SK-N-SH (cell line): ENCODE measurements around the gene TJP3. TPM values are rescaled to one million over a fixed set of nuclear protein-coding genes. Genes with fewer than 3 reads are reported as not detected.
A peak's percentile ranks its signal among the peaks of the same experiment; 100 is the strongest.

Experiments
- CTCF ChIA-PET: fragments of 300-600, 350-600 bp; formaldehyde crosslinking; extraction: SDS; loops from one replicate; lab custom pipeline; 2021; lab: Yijun Ruan, JAX
- POLR2A ChIA-PET: fragments of 350-600 bp; sonication (Branson Sonifier 250); formaldehyde crosslinking; extraction: SDS; loops from one replicate; lab custom pipeline; 2020; ENCODE audit warnings: antibody characterized with exemption, inconsistent platforms; lab: Yijun Ruan, JAX
- DNase-seq: peaks from one replicate; pipeline ENCODE4 v3.0.0; 2012
- H2AFZ ChIP-seq: fragments of 200-600 bp; sonication (generic); 2 replicates; pipeline ENCODE4 v1.8.1; 2016; ENCODE audit warnings: antibody characterized with exemption, mild to moderate bottlenecking, low read depth
- H3F3A ChIP-seq: fragments of 200-600 bp; sonication (generic); replicated peaks from 2 replicates; pipeline ENCODE3; 2016; ENCODE audit warnings: antibody characterized with exemption, mild to moderate bottlenecking; ENCODE audit not compliant: insufficient read depth
- H3K27ac ChIP-seq, 2 experiments: fragments of 200-500 bp in 1 of 2; fragments of 200-600 bp in 1 of 2; sonication (Bioruptor generic) in 1 of 2; sonication (generic), shearing (Covaris generic) in 1 of 2; 2 replicates each; pipeline versions ENCODE4 v1.5.1 to v1.6.1; 2014 to 2016; ENCODE audit warnings: low read depth in 2 of 2, inconsistent platforms in 1 of 2, low read length in 1 of 2, mild to moderate bottlenecking in 1 of 2, mixed read lengths in 1 of 2
- H3K27me3 ChIP-seq: fragments of 200-600 bp; sonication (generic), shearing (Covaris generic); 2 replicates; pipeline ENCODE4 v1.6.1; 2016; ENCODE audit warnings: mixed run types; ENCODE audit not compliant: insufficient read depth
- H3K36me3 ChIP-seq, 2 experiments: fragments of 200-500 bp in 1 of 2; fragments of 200-600 bp in 1 of 2; sonication (Bioruptor generic) in 1 of 2; sonication (generic) in 1 of 2; replicated peaks in 1 of 2; 2 replicates each; pipeline versions ENCODE3 to v1.5.1; 2014 to 2016; ENCODE audit warnings: low read length in 1 of 2, mild to moderate bottlenecking in 1 of 2; ENCODE audit not compliant: insufficient read depth in 2 of 2, control insufficient read depth in 1 of 2
- H3K4me1 ChIP-seq, 2 experiments: fragments of 200-500 bp in 1 of 2; fragments of 200-600 bp in 1 of 2; sonication (Bioruptor generic) in 1 of 2; sonication (generic), shearing (Covaris generic) in 1 of 2; 2 replicates each; pipeline versions ENCODE4 v1.5.1 to v1.6.1; 2014 to 2016; ENCODE audit warnings: low read depth in 1 of 2, low read length in 1 of 2, mixed run types in 1 of 2; ENCODE audit not compliant: insufficient read depth in 2 of 2, control insufficient read depth in 1 of 2
- H3K4me2 ChIP-seq: fragments of 200-600 bp; sonication (generic), shearing (Covaris generic); 2 replicates; pipeline ENCODE4 v1.6.1; 2017; ENCODE audit warnings: mixed run types
- H3K4me3 ChIP-seq, 2 experiments: fragments of 200-500 bp in 1 of 2; fragments of 200-600 bp in 1 of 2; sonication (Bioruptor generic) in 1 of 2; sonication (generic), shearing (Covaris generic) in 1 of 2; 2 replicates each; pipeline versions ENCODE4 v1.5.1 to v1.8.1; 2014 to 2016; ENCODE audit warnings: low read depth in 2 of 2, inconsistent platforms in 1 of 2, low read length in 1 of 2, mild to moderate bottlenecking in 1 of 2, mixed read lengths in 1 of 2, moderate library complexity in 1 of 2
- H3K79me2 ChIP-seq: fragments of 200-600 bp; sonication (generic); 2 replicates; pipeline ENCODE4 v1.8.1; 2017; ENCODE audit warnings: mild to moderate bottlenecking; ENCODE audit not compliant: insufficient read depth
- H3K9ac ChIP-seq: fragments of 200-600 bp; sonication (generic); 2 replicates; pipeline ENCODE4 v1.6.1; 2017; ENCODE audit warnings: mixed run types
- H3K9me2 ChIP-seq: fragments of 200-600 bp; sonication (generic); 2 replicates; pipeline ENCODE4 v1.6.1; 2017; ENCODE audit warnings: mixed run types
- H3K9me3 ChIP-seq: fragments of 200-600 bp; sonication (generic); 2 replicates; pipeline ENCODE4 v1.6.1; 2017; ENCODE audit warnings: mixed run types, mild to moderate bottlenecking, moderate library complexity
- H4K20me1 ChIP-seq: fragments of 200-600 bp; sonication (generic); 2 replicates; pipeline ENCODE4 v1.6.1; 2017; ENCODE audit warnings: mild to moderate bottlenecking, mixed run types; ENCODE audit not compliant: insufficient read depth
- EZH2phosphoT487 ChIP-seq: fragments of 200-600 bp; sonication (generic); IDR thresholded peaks from 2 replicates; pipeline ENCODE4 v1.6.1; 2017; ENCODE audit warnings: low read depth, mixed run types, mild to moderate bottlenecking, antibody characterized with exemption, moderate library complexity, borderline replicate concordance
- GABPA ChIP-seq: IDR thresholded peaks from 2 replicates; pipeline ENCODE4 v1.4.0; 2012; ENCODE audit warnings: low read depth, mild to moderate bottlenecking
- JUND ChIP-seq: IDR thresholded peaks from 2 replicates; pipeline ENCODE4 v1.4.0; 2012
- MXI1 ChIP-seq: IDR thresholded peaks from 2 replicates; pipeline ENCODE4 v1.6.1; 2012; ENCODE audit warnings: mild to moderate bottlenecking, low read depth, low read length, improper control_type of control experiment
- NFIC ChIP-seq: IDR thresholded peaks from 2 replicates; pipeline ENCODE4 v1.4.0; 2012; ENCODE audit warnings: borderline replicate concordance
- POLR2AphosphoS5 ChIP-seq: IDR thresholded peaks from 2 replicates; pipeline ENCODE4 v1.6.1; 2012; ENCODE audit warnings: low read depth, low read length
- RFX5 ChIP-seq: IDR thresholded peaks from 2 replicates; pipeline ENCODE4 v1.6.1; 2012; ENCODE audit warnings: mild to moderate bottlenecking, improper control_type of control experiment, low read length
- RXRA ChIP-seq: IDR thresholded peaks from 2 replicates; pipeline ENCODE4 v1.4.0; 2012; ENCODE audit warnings: low read depth, mild to moderate bottlenecking, borderline replicate concordance
- SIN3A ChIP-seq: IDR thresholded peaks from 2 replicates; pipeline ENCODE4 v1.6.1; 2012; ENCODE audit warnings: low read depth, mild to moderate bottlenecking, low read length, moderate library complexity, borderline replicate concordance
- TAF1 ChIP-seq: IDR thresholded peaks from 2 replicates; pipeline ENCODE4 v1.6.1; 2012; ENCODE audit warnings: low read depth, mild to moderate bottlenecking, low read length, moderate library complexity, borderline replicate concordance
- TCF12 ChIP-seq: IDR thresholded peaks from 2 replicates; pipeline ENCODE4 v1.4.0; 2012
- TEAD4 ChIP-seq: IDR thresholded peaks from 2 replicates; pipeline ENCODE4 v1.4.0; 2012; ENCODE audit warnings: mild to moderate bottlenecking, borderline replicate concordance; ENCODE audit not compliant: insufficient read depth
- WGBS: methylation state at CpG from one replicate; pipeline ENCODE4 v1.1.6; 2017; ENCODE audit warnings: low lambda C conversion rate; 5-methylcytosine and 5-hydroxymethylcytosine counted together
- polyA plus RNA-seq, 3 experiments: library from polyadenylated mRNA; depleted of rRNA; stranded (reverse); fragments of >200 nt; gene quantifications; 2 replicates each; pipeline ENCODE4 v1.2.3, GENCODE V29; 2012
- TF ChIP-seq, protein P1 (sequence below): fragments of 150-350 bp; IDR thresholded peaks from 2 replicates; pipeline ENCODE4 v1.6.1; 2017; ENCODE audit warnings: antibody characterized with exemption, low read length, low read depth, borderline replicate concordance
- TF ChIP-seq, protein P2 (sequence below): IDR thresholded peaks from 2 replicates; pipeline ENCODE4; 2012

TJP3 gene
- polyA plus RNA-seq, 1 of the 3 experiments (the other 2 are of a cell fraction): 0.36 TPM

DNA sequence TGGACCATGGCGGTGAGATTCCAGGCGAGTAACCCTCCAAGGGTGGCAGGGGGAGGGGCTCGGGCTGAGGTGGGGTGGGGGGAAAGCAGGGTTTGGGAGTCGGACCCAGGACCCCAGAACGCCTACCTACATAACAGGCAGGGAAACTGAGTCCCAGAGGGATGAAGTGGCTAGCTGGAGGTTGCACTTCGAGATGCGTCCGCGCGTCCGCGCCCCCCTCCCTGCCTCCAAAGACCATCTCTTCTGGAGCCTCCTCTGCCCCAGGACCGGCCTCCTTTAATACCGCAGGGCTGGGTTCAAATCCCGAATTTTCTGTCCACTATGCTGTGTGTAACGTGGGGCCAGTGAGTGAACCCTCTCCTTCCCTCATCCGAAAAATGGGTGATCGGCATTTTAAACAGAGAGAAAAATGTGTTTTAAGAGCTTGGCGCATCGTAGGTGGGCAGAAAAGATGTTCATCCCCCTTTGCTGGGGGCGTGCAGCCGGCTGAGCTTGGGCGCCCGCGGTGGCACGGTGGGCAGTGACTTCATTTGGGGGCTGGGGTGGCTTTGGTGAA lies 13.8 kb downstream of the TJP3 start (continued):
- TF ChIP-seq EZH2phosphoT487: no peak
- TF ChIP-seq GABPA: no peak
- no peak for TF ChIP-seq TAF1
- no peak for TF ChIP-seq RXRA
- TF ChIP-seq, all 33 proteins: peak for 0

GRCh38 chr19:3722443-3723109 lies 14.4 kb downstream of the TJP3 start:
- Histone ChIP-seq H3K4me2 (no peak overlapping the region), H3K9me2 (no peaks in the 10 kb centered on the region), H3K27me3 (peaks cover 13% of the 10 kb centered on the region), H3K27ac (no peak overlapping the region), H2AFZ (no peak overlapping the region), H3F3A (no peaks in the 10 kb centered on the region), H3K4me3 (no peak overlapping the region), H3K9me3 (no peaks in the 10 kb centered on the region), H3K9ac (no peak overlapping the region), H4K20me1 (no peaks in the 10 kb centered on the region), H3K36me3 (no peaks in the 10 kb centered on the region), H3K4me1 (peaks cover 0 to 2% of the 10 kb centered on the region in 2 experiments; a peak in 1 of 4 replicates), H3K79me2 (no peaks in the 10 kb centered on the region)
- ChIA-PET CTCF (interaction anchor here (0.8 to 0.9 kb wide), 4 partner anchors 10 to 99 kb away, joined by 3 read pairs; no protein-coding TSS in a partner anchor), POLR2A (no interaction called here)
- 0% methylated on average over 4 of the region's 30 CpGs for WGBS
- TF ChIP-seq SIN3A: no peak
- no peak for TF ChIP-seq MXI1
- TF ChIP-seq, protein P1, sequence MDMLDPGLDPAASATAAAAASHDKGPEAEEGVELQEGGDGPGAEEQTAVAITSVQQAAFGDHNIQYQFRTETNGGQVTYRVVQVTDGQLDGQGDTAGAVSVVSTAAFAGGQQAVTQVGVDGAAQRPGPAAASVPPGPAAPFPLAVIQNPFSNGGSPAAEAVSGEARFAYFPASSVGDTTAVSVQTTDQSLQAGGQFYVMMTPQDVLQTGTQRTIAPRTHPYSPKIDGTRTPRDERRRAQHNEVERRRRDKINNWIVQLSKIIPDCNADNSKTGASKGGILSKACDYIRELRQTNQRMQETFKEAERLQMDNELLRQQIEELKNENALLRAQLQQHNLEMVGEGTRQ: no peak
- no peak for TF ChIP-seq TEAD4
- no peak for TF ChIP-seq JUND
- TF ChIP-seq, protein P2, sequence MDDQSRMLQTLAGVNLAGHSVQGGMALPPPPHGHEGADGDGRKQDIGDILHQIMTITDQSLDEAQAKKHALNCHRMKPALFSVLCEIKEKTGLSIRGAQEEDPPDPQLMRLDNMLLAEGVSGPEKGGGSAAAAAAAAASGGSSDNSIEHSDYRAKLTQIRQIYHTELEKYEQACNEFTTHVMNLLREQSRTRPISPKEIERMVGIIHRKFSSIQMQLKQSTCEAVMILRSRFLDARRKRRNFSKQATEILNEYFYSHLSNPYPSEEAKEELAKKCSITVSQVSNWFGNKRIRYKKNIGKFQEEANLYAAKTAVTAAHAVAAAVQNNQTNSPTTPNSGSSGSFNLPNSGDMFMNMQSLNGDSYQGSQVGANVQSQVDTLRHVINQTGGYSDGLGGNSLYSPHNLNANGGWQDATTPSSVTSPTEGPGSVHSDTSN: no peak
- no peak for TF ChIP-seq RXRA
- TF ChIP-seq RFX5: no peak
- TF ChIP-seq POLR2AphosphoS5: no peak
- no peak for TF ChIP-seq GABPA
- peak; percentile 59 for DNase-seq

DNA sequence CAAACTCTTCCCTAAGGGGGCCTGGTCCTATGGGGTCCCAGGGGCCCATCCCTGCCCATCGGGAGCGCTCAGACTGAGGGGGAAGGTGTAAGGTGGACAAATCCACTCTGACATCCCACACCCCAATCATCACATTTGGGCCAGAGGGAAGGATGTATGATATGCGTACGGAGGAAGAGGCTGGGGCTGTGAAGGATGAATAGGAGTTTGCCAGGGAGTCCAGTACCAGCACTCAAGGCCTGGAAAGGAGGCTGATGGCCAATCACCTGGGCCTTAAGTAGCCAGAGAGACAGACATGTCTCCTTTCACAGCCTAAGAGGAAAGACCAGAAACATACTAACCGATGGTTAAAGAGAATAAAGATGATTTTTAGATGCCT lies 14.9 kb downstream of the TJP3 start:
- POLR2A ChIA-PET: no interaction called here
- CTCF ChIA-PET: interaction anchor here (0.8 kb wide), 1 partner anchor 29 kb away, joined by 3 read pairs; no protein-coding TSS in a partner anchor
- Histone ChIP-seq H4K20me1 (no peaks in the 10 kb centered on the region), H3K79me2 (no peaks in the 10 kb centered on the region), H3K27me3 (peaks cover 13% of the 10 kb centered on the region), H3K9me3 (no peaks in the 10 kb centered on the region), H3F3A (no peaks in the 10 kb centered on the region), H3K36me3 (no peaks in the 10 kb centered on the region), H3K9ac (no peak overlapping the region), H3K27ac (no peak overlapping the region), H3K9me2 (no peaks in the 10 kb centered on the region), H3K4me1 (peaks cover 0 to 2% of the 10 kb centered on the region in 2 experiments; a peak in 1 of 4 replicates), H3K4me2 (no peak overlapping the region), H3K4me3 (no peak overlapping the region), H2AFZ (no peak overlapping the region)
- TF ChIP-seq TAF1 (no peak), TCF12 (no peak), MXI1 (no peak), NFIC (no peak)
- DNase-seq: no peak
- WGBS: 74% methylated on average over 5 of the region's 5 CpGs
